GM18868 (cell line): ENCODE data around the gene KIAA1614.

ENCODE experiments used
- ATAC-seq: cut with Tn5 transposase; IDR thresholded peaks from one replicate; pipeline ENCODE4 v1.9.1; 2021; ENCODE audit warnings: mild to moderate bottlenecking, moderate library complexity; ENCODE audit not compliant: unreplicated experiment

The KIAA1614 gene

GRCh38 chr1:180912801-180913565 lies at the start of gene KIAA1614:
Gene KIAA1614, plus strand, starts transcription at chr1:180912897. Its CDS starts 347 bp downstream, at chr1:180913244.
- no peak for ATAC-seq

GRCh38 chr1:180863158-180863775 lies 49.4 kb upstream of the KIAA1614 start:
- ATAC-seq = no peak

GRCh38 chr1:180881806-180882509 lies 30.7 kb upstream of the KIAA1614 start:
- ATAC-seq = no peak

- no peak for ATAC-seq
Observed at GRCh38 chr1:180884588-180885300, 28.0 kb upstream of the KIAA1614 start.

GRCh38 chr1:180886338-180886737 lies 26.4 kb upstream of the KIAA1614 start:
- ATAC-seq = no peak

GRCh38 chr1:180887841-180888240 lies 24.9 kb upstream of the KIAA1614 start:
- no peak for ATAC-seq

- ATAC-seq = peak; percentile 91
Observed at GRCh38 chr1:180888870-180889269, 23.8 kb upstream of the KIAA1614 start.

- ATAC-seq = no peak
Observed at GRCh38 chr1:180889325-180889724, 23.4 kb upstream of the KIAA1614 start.

- ATAC-seq = no peak
Observed at GRCh38 chr1:180892272-180892671, 20.4 kb upstream of the KIAA1614 start.

GRCh38 chr1:180892675-180893074 lies 20.0 kb upstream of the KIAA1614 start:
- no peak for ATAC-seq

- no peak for ATAC-seq
Observed at GRCh38 chr1:180893614-180894013, 19.1 kb upstream of the KIAA1614 start.

GRCh38 chr1:180896161-180896560 lies 16.5 kb upstream of the KIAA1614 start:
- no peak for ATAC-seq

GRCh38 chr1:180898441-180899219 lies 14.1 kb upstream of the KIAA1614 start:
- no peak for ATAC-seq

GRCh38 chr1:180899262-180899661 lies 13.4 kb upstream of the KIAA1614 start:
- ATAC-seq = no peak

- ATAC-seq = no peak
Observed at GRCh38 chr1:180901076-180901990, 11.4 kb upstream of the KIAA1614 start.

- no peak for ATAC-seq
Observed at GRCh38 chr1:180902541-180902940, 10.2 kb upstream of the KIAA1614 start.

- ATAC-seq = no peak
Observed at GRCh38 chr1:180905927-180906326, 6.8 kb upstream of the KIAA1614 start.

GRCh38 chr1:180906511-180906910 lies 6.2 kb upstream of the KIAA1614 start:
- ATAC-seq = no peak

- no peak for ATAC-seq
Observed at GRCh38 chr1:180907313-180908055, 5.2 kb upstream of the KIAA1614 start.
